HFF-Myc (cell line): ENCODE results near the gene RNF113B.

Source experiments
- DNase-seq: peaks from one replicate; pipeline ENCODE4 v3.0.0-alpha.2; 2011; ENCODE audit warnings: low read depth; ENCODE audit errors: extremely low read depth
- H3K4me3 ChIP-seq: replicated peaks from 2 replicates; pipeline ENCODE4 v1.5.1; 2011; ENCODE audit warnings: low read depth, mild to moderate bottlenecking, control low read depth, low read length
- TF ChIP-seq, protein P1 (sequence below): IDR thresholded peaks from 2 replicates; pipeline ENCODE4 v1.5.1; 2012; ENCODE audit warnings: mild to moderate bottlenecking, low read depth, low read length, control low read depth; ENCODE audit errors: missing control alignments

RNF113B gene

DNA sequence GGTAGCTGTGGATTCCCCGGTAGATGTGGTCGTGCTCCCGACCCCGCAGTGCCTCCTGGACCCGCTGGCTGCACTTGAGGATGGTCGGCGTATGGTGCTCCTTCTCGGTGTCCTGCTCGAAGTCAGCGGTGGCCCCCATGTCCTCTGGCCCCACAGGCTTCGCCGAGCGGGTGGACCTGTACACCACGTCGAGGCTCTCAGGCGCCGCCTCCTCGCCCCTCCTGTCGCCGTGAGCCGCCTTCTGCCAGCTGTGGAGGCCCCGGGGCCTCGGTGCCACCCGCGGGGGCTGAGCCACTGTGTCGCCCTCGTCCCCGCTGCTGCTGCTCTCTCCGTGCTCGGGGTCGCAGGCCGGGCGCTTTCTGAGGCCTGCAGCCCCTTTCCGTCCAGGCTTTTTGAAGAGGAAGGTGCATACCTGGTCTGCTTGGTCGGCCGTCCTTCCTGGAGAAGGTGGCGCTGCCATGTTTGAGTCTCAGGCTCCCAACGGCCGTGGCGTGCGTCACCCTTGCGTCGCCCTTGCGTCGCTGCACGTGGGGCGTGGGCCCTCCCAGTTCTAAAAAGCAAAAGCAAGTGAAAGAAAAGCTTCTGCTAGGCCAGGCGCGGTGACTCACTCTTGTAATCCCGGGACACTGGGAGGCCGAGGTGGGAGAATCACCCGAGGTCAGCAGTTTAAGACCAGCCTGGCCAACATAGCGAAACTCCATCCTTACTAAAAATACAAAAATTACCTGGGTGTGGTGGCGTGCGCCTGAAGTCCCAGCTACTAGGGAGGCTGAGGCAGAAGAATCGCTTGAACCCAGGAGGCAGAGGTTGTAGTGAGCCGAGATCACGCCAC, at the start of gene RNF113B:
Gene RNF113B (minus strand): TSS at position 493 of the 832 bp plus-strand sequence. CDS start 33 bp downstream, at position 460.
- TF ChIP-seq, protein P1, sequence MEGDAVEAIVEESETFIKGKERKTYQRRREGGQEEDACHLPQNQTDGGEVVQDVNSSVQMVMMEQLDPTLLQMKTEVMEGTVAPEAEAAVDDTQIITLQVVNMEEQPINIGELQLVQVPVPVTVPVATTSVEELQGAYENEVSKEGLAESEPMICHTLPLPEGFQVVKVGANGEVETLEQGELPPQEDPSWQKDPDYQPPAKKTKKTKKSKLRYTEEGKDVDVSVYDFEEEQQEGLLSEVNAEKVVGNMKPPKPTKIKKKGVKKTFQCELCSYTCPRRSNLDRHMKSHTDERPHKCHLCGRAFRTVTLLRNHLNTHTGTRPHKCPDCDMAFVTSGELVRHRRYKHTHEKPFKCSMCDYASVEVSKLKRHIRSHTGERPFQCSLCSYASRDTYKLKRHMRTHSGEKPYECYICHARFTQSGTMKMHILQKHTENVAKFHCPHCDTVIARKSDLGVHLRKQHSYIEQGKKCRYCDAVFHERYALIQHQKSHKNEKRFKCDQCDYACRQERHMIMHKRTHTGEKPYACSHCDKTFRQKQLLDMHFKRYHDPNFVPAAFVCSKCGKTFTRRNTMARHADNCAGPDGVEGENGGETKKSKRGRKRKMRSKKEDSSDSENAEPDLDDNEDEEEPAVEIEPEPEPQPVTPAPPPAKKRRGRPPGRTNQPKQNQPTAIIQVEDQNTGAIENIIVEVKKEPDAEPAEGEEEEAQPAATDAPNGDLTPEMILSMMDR: no peak
- DNase-seq: no peak
- H3K4me3 ChIP-seq: no peak within 1 kb of the TSS

DNA sequence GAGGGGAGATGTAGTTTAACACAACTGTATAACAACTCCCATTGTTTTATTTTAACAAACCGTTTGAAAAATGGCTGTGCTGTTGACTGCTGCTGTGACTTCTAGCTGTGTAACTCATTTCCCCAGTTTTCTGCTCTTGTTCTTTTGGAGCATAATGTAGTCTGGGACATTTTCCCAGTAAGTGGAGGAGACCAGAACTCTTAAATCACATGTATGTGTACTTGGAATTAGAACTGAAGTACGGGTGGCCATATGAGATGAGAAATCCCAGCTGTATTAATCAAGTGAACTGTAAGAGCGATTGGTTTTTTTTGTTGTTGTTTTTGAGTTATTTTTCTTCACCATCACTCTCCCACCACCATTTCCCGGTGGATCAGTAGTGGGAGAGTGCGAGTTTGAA, 49.4 kb upstream of the RNF113B start:
- no peak for DNase-seq
- H3K4me3 ChIP-seq: no peak overlapping the region
- TF ChIP-seq, protein P1: no peak

DNA sequence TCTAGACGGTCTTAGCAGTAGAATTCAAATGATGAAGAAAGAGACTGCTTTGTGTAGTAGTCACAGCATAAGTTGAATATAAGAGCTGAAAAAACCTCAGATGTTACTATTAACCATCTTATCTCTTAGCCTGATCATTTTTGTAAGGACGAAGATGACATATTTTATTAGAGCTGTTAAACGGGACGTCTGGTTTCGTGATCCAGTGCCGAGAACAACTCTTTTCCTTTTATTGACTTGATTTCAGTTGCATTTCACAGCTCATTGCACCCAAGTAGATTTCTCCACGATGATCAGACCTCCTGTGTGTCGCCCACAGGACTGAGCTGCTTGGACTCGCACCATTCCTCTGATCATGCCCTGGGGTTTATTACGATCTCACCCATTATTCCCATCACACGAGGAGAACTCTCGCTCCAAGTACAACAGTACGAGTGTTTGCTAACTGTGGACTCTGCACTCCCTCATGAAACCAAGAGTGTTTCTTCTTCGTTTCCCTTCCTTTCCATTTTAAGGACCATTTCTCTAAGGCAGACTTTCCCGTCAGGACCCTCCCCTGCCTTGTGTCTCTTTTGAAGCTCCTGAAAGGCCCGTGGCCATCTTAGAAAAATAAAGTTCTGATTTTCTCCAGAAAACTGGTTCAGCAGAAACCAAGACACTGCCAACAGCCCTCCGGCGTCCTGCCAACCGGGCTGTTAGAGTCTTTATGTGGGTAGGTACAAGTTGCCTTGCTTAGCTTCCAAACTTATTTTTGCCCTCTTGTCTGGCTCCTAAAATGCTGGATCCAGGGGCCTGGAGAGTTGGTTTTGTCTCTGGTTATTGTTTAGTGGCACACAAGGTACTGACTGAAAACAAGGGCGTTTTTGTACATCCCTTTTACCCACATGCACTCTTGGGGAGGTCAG, 48.2 kb upstream of the RNF113B start:
- DNase-seq: no peak
- no peak overlapping the region for H3K4me3 ChIP-seq
- TF ChIP-seq, protein P1: no peak

DNA sequence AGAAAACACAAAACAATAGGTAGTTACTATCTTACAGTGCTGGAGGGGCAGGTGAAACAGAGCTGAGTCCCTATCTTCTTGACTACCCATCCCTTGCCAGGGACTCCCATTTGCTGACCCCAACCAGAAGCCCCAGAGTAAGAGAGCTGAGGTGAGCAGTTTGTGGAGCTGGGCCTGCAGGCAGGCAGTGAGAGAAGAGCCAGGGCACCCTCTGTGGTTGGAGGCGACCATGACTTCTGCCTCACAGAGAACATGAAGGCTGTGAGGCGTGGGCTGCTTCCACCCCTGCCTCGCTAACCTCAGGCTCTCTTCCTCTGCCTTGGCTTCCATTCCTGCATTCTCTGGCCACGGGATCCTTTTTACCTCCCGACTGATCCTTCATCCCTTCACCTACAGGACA, 47.5 kb upstream of the RNF113B start:
- DNase-seq: no peak
- TF ChIP-seq, protein P1: no peak
- H3K4me3 ChIP-seq: no peak overlapping the region

DNA sequence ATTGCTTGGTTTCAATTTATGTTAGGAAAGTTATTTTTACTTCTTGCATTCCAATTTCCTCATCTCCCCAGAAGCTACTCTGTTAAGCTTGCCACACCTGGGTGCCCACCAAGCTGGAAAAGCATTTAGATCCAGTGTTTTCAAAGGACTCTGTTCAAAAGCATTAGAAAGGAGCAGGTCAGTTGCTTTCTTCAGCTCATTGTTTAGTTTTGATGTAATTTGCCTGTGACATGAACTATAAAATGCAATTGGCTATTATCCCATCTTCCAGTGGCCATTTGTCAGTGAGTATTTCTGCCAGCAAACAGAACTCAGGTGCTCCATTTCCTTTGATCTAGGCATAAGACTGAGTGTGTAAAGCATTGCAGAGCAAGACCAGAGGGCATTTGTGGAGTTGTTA, 46.7 kb upstream of the RNF113B start:
- no peak for DNase-seq
- TF ChIP-seq, protein P1: no peak

DNA sequence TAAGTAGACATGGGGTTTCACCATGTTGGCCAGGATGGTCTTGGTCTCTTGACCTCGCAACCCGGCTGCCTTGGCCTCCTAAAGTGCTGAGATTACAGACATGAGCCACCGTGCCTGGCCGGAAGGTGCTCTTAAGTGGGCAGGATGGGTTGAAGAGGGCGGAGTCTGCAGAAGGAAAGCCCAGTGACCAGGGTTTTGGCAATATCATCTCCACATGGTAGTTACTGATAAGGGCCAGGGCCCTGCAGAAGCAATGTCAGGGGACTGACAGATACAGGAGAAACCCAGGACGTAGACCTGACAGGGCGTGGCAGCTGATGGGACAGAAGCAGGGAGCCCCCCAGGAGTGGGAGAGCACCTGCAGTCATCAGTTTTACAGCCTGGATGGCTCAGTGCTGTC, 45.7 kb upstream of the RNF113B start:
- no peak for DNase-seq
- TF ChIP-seq, protein P1: no peak
- H3K4me3 ChIP-seq: no peak overlapping the region

More for the DNA sequence above, 46.7 kb upstream of the RNF113B start:
- H3K4me3 ChIP-seq: no peak overlapping the region
